HepG2 (cell line): ENCODE measurements around the gene C5orf15. TPM values are rescaled to one million over a fixed set of nuclear protein-coding genes. Genes with fewer than 3 reads are reported as not detected.
A peak's percentile ranks its signal among the peaks of the same experiment; 100 is the strongest.

Experiments used
- ATAC-seq: fragments of 200-7000 bp; cut with Tn5 transposase; 3 replicates; pipeline ENCODE4 v1.9.1; 2020; ENCODE audit warnings: mild to moderate bottlenecking, moderate library complexity
- BruUV-seq: library from RNA; stranded (reverse); fragments of 400-500 nt; replicated peaks from 2 replicates; lab custom pipeline; 2021; lab: Mats Ljungman, UMichigan
- CTCF ChIA-PET: fragments of 300-600 bp; formaldehyde crosslinking; extraction: SDS; loops from one replicate; lab custom pipeline; 2021; ENCODE audit warnings: low total read pairs, inconsistent platforms, low intra/inter-chr PET ratio; lab: Yijun Ruan, JAX
- POLR2A ChIA-PET: fragments of 350-600 bp; sonication (Branson Sonifier 250); formaldehyde crosslinking; loops from one replicate; lab custom pipeline; 2020; ENCODE audit warnings: antibody characterized with exemption, inconsistent platforms; lab: Yijun Ruan, JAX
- DNase-seq: peaks from one replicate; pipeline ENCODE4 v3.0.0-alpha.2; 2015; ENCODE audit warnings: low spot score
- FAIRE-seq: peaks from 3 replicates; lab custom pipeline; 2011; peaks lifted over from hg19 to GRCh38; lab: Jason Lieb, UNC
- H2AFZ ChIP-seq: one replicate; pipeline ENCODE4 v1.6.1; 2011; ENCODE audit warnings: low read length, inconsistent platforms
- H3K27ac ChIP-seq: fragments of 300-600 bp; 3 replicates; pipeline ENCODE4 v1.8.0; 2011; ENCODE audit warnings: mixed run types, mild to moderate bottlenecking, mixed read lengths, low read length, inconsistent platforms; ENCODE audit not compliant: insufficient read depth; ENCODE audit errors: extremely low read length
- H3K27me3 ChIP-seq, 2 experiments: fragments of 200-600 bp in 1 of 2; 2 replicates in 1 of 2; 3 replicates in 1 of 2; pipeline versions ENCODE4 v1.6.0 to v1.8.0; 2011; ENCODE audit warnings: low read length in 2 of 2, mild to moderate bottlenecking in 2 of 2, moderate library complexity in 2 of 2, inconsistent platforms in 1 of 2; ENCODE audit not compliant: insufficient read depth in 2 of 2, control insufficient read depth in 1 of 2
- H3K36me3 ChIP-seq, 2 experiments: fragments of 200-600 bp in 1 of 2; replicated peaks in 1 of 2; 2 replicates in 1 of 2; 3 replicates in 1 of 2; pipeline versions ENCODE4 v1.5.1 to v1.8.0; 2011; ENCODE audit warnings: low read length in 2 of 2, inconsistent platforms in 1 of 2; ENCODE audit not compliant: insufficient read depth in 2 of 2, control insufficient read depth in 1 of 2
- H3K4me1 ChIP-seq: 2 replicates; pipeline ENCODE4 v1.5.1; 2012; ENCODE audit warnings: low read length, inconsistent platforms; ENCODE audit not compliant: insufficient read depth
- H3K4me2 ChIP-seq: 2 replicates; pipeline ENCODE4 v1.6.0; 2011; ENCODE audit warnings: low read depth, low read length, inconsistent platforms
- H3K4me3 ChIP-seq, 3 experiments: fragments of 200-600 bp in 1 of 3; sonication (generic), shearing (Covaris generic) in 1 of 3; replicated peaks in 1 of 3; 2 replicates each; pipeline ENCODE4 v1.5.1; 2011 to 2016; ENCODE audit warnings: low read length in 3 of 3, inconsistent platforms in 2 of 3, low read depth in 2 of 3, mild to moderate bottlenecking in 2 of 3, control low read depth in 1 of 3, mixed read lengths in 1 of 3; ENCODE audit not compliant: insufficient read depth in 1 of 3
- H3K79me2 ChIP-seq: one replicate; pipeline ENCODE4 v1.6.1; 2011; ENCODE audit warnings: low read length, inconsistent platforms; ENCODE audit not compliant: insufficient read depth
- H3K9ac ChIP-seq: 2 replicates; pipeline ENCODE4 v1.6.0; 2011; ENCODE audit warnings: mild to moderate bottlenecking, low read depth, low read length, inconsistent platforms; ENCODE audit not compliant: insufficient read depth
- H3K9me3 ChIP-seq: 2 replicates; pipeline ENCODE4 v1.5.1; 2012; ENCODE audit warnings: mild to moderate bottlenecking, low read length
- H4K20me1 ChIP-seq: 2 replicates; pipeline ENCODE4 v1.6.0; 2011; ENCODE audit warnings: inconsistent platforms, mild to moderate bottlenecking, low read length, moderate library complexity; ENCODE audit not compliant: insufficient read depth
- RBM22 ChIP-seq: fragments of 200-400 bp; formaldehyde crosslinking; optimal IDR thresholded peaks from 2 replicates; pipeline ENCODE3; 2017; ENCODE audit warnings: mild to moderate bottlenecking, low read length, moderate library complexity
- WGBS: methylation state at CpG from one replicate; pipeline ENCODE4 v1.1.6; 2017; ENCODE audit warnings: low lambda C conversion rate; 5-methylcytosine and 5-hydroxymethylcytosine counted together
- in situ Hi-C: cut with HindIII; loops from 2 replicates; pipeline ENCODE4 v1.10.0; 2017; ENCODE audit warnings: low pct_unique_long_range_greater_than_20kb; ENCODE audit not compliant: extremely low pct_ligation_motif_present
- intact Hi-C: fragments of 100-400 bp; cut with micrococcal nuclease; formaldehyde crosslinking; loops from one replicate; pipeline ENCODE4 v1.10.0; 2022; ENCODE audit not compliant: unreplicated experiment
- polyA plus RNA-seq, 8 experiments: library from polyadenylated mRNA; depleted of rRNA in 3 of 8; stranded (reverse) in 7 of 8; unstranded in 1 of 8; fragments of >200 nt; fragmentation: Illumina TruSeq in 4 of 8; extraction: Trizol in 4 of 8; gene quantifications; 2 replicates each; pipeline versions ENCODE4 v1.2.1 to v1.2.3, GENCODE V29; 2011 to 2016; ENCODE audit warnings: low read depth in 4 of 8, missing spikeins in 1 of 8, mixed read lengths in 1 of 8; ENCODE audit not compliant: insufficient read depth in 1 of 8
- total RNA-seq, 5 experiments: library from RNA; depleted of rRNA; stranded (reverse); fragments of >200 nt; fragmentation: Illumina TruSeq; extraction: Trizol; gene quantifications; 2 replicates each; pipeline ENCODE4 v1.2.3, GENCODE V29; 2016; ENCODE audit warnings: low read depth in 1 of 5
- TF ChIP-seq, protein P1 (sequence below): sonication (generic); formaldehyde crosslinking; IDR thresholded peaks from 2 replicates; pipeline ENCODE4 v1.4.0; 2020; ENCODE audit warnings: mild to moderate bottlenecking, missing genetic modification reagents

The C5orf15 gene
- total and polyA plus RNA-seq, 2 of the 13 experiments (the other 11 are each of a cell fraction or from before 2014, with no cell fraction given): 58.5 to 82.7 TPM

DNA sequence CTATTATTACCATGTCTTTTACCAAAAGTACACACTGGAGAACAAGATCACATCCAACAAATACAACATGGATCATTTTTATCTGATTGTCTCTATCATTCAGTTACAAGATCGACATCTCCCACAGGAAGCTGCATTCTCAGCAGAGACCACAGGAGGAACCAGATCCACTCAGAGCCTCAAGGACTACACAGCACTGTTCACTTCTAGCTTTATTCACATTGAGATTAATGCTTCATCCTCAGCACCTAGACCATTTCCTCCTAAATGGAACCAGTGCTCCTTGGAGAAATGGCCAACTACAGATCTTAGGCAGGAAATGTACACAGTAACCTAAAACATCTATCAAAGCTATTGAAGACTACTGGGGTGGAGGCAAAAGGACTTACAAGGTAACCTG lies 13.3 kb upstream of the C5orf15 start:
- H3K27ac ChIP-seq: no peak overlapping the region
- no TSS peak for BruUV-seq
- H3K4me2 ChIP-seq: no peak overlapping the region
- 88% methylated on average over 1 of the region's 1 CpG for WGBS
- intact Hi-C loops (loop anchor here (2.0 kb wide), 1 partner anchor 13 kb away; no protein-coding TSS in a partner anchor), in situ Hi-C loops (no loop called here)
- no peaks in the 10 kb centered on the region for H3K27me3 ChIP-seq
- H3K4me1 ChIP-seq: peaks cover 30% of the 10 kb centered on the region
- peaks cover 24% of the 10 kb centered on the region for H3K79me2 ChIP-seq
- peaks cover 23 to 54% of the 10 kb centered on the region in 2 experiments for H3K36me3 ChIP-seq
- ATAC-seq (peak; percentile 25; the same call in 1 of the 3 replicates), FAIRE-seq (no peak)
- no peaks in the 10 kb centered on the region for H3K9me3 ChIP-seq
- no peak overlapping the region for H2AFZ ChIP-seq
- POLR2A ChIA-PET: interaction anchor here (1.8 kb wide), 1 partner anchor 12 kb away, joined by 4 read pairs; no protein-coding TSS in a partner anchor
- H3K9ac ChIP-seq: no peak overlapping the region
- CTCF ChIA-PET: no interaction called here
- peaks cover 11% of the 10 kb centered on the region; the same call in 1 of the 2 replicates for H4K20me1 ChIP-seq
- TF ChIP-seq, protein P1, sequence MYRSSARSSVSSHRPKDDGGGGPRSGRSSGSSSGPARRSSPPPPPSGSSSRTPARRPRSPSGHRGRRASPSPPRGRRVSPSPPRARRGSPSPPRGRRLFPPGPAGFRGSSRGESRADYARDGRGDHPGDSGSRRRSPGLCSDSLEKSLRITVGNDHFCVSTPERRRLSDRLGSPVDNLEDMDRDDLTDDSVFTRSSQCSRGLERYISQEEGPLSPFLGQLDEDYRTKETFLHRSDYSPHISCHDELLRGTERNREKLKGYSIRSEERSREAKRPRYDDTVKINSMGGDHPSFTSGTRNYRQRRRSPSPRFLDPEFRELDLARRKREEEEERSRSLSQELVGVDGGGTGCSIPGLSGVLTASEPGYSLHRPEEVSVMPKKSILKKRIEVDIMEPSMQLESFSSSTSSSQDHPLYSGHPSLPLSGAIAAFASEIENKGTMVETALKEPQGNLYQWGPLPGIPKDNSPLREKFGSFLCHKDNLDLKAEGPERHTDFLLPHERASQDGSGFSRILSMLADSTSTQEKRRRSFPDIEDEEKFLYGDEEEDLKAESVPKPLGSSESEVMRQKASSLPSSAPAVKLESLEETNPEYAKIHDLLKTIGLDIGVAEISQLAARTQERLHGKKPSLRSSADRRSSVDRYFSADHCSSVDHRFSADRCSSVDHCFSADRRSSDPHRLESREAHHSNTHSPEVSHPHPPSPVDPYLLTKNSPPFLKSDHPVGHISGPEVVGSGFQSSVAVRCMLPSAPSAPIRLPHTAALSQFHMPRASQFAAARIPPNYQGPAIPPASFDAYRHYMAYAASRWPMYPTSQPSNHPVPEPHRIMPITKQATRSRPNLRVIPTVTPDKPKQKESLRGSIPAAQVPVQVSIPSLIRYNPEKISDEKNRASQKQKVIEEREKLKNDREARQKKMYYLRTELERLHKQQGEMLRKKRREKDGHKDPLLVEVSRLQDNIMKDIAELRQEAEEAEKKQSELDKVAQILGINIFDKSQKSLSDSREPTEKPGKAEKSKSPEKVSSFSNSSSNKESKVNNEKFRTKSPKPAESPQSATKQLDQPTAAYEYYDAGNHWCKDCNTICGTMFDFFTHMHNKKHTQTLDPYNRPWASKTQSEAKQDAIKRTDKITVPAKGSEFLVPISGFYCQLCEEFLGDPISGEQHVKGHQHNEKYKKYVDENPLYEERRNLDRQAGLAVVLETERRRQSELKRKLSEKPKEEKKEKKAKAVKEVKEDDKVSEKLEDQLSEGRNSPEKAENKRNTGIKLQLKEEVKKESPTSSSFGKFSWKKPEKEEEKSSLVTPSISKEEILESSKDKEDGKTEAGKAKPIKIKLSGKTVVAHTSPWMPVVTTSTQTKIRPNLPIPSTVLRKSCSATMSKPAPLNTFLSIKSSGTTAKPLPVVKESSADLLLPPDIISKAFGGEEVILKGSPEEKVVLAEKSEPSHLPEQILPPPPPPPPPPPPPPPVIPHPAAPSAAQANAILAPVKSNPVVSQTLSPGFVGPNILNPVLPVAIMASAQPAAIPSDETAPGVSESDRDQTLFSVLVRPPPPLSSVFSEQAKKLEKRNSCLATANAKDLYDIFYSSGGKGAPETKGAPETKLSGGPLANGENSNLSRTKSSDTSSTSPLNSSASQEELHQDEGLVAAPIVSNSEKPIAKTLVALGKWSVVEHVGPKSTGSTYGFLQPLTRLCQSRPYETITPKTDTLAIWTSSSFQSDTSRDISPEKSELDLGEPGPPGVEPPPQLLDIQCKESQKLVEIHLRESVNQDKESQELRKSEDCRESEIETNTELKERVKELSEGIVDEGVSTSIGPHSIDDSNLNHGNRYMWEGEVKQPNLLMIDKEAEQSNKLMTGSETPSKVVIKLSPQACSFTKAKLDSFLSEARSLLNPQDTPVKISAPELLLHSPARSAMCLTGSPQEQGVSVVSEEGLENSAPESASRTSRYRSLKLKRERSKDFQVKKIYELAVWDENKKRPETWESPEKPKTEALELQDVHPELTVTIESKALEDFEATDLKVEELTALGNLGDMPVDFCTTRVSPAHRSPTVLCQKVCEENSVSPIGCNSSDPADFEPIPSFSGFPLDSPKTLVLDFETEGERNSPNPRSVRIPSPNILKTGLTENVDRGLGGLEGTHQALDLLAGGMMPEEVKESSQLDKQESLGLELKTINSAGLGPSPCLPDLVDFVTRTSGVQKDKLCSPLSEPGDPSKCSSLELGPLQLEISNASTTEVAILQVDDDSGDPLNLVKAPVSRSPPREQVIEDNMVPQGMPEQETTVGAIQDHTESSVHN (CRISPR knock-in tag): no peak
- peak; percentile 78 for TF ChIP-seq RBM22
- TF ChIP-seq, all 625 proteins: peak for 1
- no peak for DNase-seq
- H3K4me3 ChIP-seq: no peak overlapping the region
